GM21717 (cell line): Measurements from ENCODE around the gene DNAJB13.

Experiments
- ATAC-seq: cut with Tn5 transposase; IDR thresholded peaks from one replicate; pipeline ENCODE4 v1.9.1; 2021; ENCODE audit warnings: mild to moderate bottlenecking, moderate library complexity; ENCODE audit not compliant: unreplicated experiment

Gene DNAJB13

DNA sequence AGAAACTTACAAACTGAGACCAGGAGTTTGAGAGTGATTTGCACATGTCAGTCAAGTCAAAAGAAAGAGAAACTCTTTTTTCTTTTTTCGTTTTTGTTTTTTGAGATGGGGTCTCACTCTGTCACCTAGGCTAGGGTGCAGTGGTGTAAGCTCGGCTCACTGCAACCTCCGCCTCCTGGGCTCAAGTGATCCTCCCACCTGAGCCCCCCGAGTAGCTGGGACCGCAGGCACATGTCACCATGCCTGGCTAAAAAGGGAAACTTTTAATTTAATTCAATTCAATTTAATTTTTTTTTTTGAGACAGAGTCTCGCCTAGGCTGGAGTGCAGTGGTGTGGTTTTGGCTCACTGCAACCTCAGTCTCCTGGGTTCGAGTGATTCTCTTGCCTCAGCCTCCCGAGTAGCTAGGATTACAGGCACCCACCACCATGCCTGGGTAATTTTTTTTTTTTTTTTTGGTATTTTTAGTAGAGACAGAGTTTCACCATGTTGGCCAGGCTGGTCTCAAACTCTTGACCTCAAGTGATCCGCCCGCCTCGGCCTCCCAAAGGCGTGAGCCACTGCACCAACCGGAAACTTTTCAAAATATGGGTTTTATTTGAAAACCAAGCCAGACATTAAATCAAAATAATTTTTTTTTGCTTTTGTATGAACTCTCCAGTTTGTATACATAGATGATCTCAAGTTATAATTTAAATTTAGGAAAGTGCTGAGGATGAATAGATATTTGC is 48.2 kb downstream of the DNAJB13 start:
- ATAC-seq: no peak

DNA sequence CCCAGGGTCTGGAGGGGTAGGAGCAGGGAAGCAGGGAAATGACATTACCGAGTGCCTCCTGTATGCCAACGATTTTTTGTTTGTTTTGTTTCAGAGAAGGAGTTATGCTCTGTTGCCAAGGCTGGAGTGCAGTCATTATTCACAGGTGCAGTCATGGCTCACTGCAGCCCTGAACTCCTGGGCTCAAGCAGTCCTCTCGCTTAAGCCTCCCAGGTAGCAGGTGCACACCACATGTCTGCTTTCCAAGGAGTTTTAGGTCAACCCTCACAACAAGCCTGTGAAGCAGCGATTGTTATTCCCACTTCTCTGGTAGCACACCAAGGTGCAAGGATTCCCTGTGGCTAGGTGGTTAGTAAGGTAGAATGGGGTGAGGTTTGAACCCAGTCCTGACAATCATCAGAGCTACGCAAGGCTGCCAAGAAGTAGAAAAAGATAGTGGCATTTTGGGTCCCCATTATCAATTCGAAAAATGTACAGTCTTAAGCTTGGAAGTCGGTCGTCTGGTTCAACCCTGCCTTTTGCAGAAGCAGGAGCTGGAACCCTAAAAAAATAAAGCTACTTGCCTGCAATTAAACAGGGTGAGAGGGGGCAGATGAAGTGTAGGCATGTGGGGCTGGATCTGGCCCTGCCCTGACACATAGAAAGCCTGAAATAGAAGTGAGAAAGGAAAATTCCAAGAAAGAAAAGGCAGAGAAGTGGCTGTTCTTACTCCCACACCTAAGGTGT is 48.9 kb downstream of the DNAJB13 start:
- no peak for ATAC-seq

DNA sequence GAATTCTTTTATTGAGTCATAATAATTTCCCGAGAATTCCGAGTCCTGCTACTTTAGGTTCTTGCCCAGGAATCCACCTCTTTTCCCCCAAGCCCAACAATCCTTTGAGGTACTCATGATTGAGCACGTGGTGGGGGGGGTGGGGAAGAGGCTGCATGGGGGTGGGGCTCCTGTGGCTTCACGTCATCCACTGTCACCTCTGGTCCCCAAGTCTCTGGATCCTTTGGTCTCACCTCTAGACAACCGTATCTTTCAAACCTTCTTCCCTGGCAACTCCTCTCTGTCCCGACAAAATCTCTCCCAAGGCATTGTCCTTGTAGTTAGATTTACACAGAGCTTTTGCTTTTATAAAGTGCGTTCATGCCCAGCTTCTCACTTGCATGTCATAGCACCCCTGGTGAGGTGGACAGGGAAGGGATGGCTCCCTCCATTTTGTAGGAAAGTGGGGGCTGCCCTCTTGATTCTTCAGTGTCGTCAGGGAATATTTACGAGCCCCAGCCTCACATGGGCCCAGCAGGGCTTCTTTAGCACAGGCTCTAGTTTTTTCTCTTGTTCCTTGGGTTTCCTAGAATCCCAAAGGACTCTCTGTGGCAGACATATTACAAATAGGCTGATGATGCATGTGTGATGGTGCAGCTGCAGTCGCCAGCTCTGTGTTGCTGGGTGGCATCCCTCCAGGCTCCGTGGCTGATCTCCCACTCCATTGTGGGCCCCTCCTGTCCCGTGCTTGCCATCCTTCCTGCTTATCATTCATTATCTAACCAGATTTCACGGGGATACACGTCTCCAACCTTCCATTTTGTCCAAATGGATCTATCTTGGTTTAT is 49.7 kb downstream of the DNAJB13 start:
- no peak for ATAC-seq

DNA sequence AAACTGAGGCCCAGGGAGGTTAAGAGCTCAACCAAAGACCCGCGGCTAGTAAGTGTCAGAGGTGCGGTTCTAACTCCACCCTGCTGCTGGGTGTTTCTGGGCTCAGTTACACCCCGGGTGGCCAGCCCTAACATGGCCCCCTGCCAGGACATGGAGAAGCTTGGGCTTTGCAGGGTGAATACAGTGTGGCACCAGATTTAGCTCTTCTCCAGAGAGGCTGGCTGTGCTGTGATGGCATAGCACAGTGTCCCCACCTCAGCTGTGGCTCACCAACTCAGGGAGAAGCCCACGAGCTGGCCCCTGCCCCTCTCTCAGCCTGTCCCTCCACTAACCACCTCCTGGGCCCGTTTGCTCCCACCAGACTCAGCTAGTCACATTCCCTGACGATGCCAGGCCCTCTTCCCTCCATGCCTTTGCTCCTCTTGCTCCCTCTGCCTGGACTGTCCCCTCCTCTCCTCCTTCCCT is 51.0 kb downstream of the DNAJB13 start:
- ATAC-seq: no peak

DNA sequence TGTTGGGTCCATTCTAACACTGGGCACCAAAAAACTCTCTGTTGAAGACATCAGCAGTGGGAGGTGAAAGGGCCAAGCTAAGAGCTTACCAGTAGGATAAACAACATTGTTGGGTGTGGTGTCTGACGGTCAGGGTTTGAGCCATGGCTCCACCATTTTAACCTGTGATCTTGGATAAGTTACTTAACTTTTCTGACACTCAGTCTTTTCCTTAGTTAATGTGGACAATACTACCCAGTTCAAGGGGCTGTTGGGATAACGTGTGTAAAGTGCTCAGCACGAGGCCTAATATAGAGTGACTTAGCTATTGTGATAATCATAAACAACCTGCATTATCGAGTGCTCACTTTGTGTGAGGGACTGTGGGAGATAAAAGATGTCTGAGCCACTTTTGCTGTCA is 52.0 kb downstream of the DNAJB13 start:
- ATAC-seq: no peak

DNA sequence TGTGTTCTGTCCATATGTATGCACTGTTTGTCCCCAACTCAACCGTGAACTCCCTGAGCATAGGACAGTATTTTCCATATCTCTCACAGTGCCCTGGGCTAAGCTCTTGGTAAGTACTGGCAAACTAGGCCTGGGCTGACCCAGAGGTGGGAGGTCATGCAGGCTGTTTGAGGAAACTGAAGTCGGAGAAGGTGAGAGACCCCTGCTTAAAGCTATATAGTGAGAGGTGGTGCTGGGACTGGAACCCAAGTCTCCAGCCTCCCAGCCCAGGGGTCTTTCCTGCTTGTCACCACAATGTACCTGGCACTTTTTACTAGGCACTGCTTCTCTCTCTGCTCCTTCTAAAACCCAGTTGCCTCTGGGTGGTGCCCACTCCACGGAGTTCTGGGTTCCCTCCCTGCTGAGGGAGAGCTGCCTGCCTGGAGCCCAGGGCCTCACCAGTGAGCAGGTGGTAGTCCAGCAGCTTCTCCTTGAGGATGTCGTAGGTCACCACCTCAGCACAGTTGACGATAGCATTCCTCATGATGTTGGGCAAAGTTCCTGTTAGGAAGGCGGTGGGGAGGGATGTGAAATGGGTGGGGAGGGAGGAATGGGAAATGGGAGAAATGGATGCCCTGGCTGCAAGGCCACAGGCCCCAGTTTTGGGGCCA is 53.3 kb downstream of the DNAJB13 start:
- ATAC-seq: no peak

DNA sequence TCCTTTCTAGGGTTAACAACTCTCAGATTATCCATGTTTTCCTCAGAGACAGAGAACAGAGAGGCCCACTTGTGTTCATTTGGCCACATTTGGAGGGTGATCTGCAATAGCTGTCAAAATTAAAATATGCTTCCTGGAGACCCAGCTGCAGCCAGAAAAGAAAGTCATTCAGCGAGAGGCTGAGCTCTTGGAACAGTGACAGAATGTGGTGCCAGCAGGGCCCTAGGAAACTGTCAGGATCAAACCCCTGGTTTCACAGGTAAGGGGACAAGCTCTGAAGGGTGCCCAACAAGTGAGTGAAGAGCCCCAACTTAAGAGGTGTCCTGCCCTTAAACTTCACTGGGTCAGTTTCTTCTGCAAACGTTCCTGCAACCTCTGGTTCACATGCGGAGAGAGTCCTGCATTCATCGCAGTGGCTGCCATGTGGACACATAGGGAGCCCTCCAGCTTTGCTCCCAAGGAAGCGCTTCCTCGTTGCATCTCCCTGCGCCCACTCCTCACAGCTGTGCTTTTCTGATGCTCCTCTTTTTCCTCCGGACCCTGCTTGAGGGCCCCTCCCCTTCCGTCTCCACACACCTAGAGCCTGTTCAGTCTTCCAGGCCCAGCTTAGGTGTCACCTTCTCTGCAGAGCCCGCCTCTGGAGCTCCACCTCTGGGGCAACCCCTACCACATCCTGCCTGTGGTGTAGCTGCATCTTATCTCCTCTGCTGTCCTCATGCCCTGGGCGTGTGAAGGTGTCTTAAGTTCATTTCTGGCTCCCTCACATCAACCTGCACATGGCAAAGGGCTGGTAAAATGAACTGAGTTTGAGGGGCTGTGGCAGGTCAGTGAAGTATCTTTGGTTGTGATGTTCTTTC is 54.2 kb downstream of the DNAJB13 start:
- ATAC-seq: no peak

DNA sequence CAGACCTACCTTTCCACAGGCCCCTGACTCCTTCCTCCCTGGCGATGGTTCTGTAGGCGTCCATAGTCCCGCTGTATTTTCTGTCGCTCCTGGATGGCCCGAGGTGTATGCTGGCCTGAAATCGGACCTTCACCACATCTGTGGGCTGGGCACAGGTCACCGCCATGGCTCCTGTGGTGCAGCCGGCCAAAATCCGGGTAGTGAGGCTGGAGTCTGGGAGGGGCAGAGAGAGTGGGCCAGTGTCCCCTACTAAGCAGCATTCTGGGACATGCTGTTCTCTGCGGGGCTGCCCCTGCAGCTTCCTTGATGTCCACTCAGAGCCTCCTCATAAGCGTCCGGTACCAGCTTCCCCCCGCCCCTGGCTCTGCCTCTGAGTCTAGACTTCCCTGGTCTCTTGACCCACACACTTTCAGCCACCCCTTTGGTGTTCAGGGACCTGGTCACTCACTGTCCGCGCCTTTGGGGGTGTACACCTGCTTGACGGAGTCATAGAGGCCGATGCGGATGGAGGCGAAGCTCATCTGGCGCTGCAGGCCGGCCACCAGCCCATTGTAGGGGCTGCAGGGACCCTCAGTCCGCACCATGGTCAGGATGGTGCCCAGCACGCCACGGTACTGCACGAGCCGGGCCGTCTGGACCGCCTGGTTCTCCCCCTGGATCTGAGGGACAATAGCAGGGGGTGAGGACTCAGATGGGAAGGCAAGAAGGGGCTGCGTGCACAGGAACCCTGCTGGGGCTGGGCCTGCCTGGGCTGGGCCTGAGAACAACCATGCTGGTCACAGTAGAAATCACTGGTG is 55.1 kb downstream of the DNAJB13 start:
- no peak for ATAC-seq

DNA sequence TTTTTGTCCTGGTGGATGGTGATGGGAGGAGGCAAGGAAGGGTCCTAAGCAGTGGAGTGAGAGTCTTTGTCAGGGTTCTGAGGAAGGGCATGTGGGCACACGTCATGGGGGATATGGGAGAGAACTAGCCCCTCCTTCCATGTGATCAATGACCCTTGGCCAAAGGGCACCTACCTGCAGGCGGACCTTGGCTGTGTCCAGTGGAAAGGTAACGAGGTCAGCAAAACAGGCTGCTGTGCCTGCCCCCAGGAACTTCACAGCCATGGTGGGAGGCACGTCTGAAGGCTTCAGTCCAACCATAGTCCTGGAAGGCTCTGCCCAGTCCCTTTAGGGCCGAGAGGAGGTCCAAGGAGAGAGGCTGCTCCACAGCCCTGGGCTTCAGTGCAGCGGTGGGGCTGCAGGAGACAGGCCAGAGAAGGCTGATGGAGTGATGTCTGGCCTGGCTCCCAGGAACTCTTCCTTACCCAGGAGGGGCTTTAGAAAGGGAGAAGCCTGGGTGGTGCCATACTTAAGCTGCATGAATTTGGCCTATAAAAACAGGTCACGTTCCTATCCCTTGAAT is 56.0 kb downstream of the DNAJB13 start:
- no peak for ATAC-seq

DNA sequence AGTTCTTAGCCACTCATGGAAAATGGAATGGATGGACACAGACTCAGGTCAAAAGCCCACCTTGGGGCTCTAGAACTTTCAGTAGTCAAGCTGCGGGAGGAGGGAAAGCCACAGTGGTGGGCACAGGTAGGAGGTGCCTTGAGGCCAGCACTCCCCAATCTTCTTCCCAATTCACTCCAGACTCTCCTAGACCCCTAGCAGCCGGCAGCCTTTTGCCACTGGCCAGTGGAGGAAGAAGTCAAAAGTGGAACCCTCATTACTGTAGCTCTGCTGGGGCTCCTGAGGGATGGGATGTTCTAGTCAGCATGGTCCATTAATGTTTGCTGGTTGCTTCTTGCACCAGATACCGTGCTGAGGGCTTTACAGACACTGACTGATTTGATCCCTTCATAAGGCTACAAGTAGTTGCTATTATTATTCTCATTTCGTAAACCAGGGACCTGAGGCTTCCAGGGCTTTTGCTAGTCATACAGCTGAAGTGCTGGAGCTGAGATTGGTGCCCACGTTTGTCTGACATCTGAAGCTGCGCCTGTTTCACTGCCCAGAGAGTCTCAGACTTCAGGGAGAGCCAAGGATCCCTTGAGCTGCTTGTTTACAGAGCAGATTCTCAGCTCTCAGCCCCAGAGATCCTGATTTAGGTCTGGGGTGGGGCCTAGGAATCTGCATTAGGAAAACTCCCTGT is 57.0 kb downstream of the DNAJB13 start:
- ATAC-seq: no peak

DNA sequence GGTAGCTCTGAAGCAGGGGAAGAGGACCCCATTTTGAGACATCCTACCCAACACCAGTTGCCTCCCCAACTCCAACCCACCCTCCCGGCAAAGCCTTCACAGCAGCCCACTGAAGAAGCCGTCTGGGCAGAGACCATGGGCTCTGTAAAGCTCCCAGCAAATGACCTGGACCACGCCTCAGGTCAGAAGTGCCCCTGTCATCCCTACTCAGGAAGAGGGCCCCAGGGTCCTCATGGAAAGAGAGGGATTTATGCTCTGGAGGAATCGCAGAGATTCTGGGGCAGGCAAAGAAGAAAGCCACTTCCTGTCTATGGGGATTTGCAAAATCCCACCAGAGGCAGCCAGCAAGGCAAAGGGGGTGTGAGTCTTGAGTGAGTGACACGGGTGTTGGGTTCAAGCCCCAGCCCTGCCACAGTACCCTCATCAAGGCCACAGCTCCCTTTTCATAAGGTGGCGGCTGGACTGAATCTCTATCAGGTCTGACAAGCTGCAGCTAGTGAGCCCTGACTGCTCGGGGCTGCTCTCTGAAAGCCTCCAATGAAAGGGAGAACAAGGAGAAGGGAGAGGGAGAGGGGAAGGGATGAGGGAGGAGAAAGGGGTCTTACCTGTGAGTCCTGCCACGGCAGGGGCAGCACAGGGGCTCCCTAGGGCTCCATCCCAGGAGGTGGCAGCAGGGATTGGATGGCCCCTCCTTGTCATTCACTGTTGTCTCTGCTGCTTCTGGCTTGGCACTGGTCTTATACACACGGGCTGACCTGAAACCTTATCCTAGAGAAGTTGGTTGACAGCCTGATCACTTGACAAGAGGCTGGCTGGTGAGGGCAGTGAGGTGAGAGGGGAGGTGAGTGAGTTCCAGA is 57.8 kb downstream of the DNAJB13 start, which contains the start of gene UCP3:
TSS of gene UCP3 (minus strand) at position 713 of the 857 bp plus-strand sequence. CDS start 2,043 bp downstream, outside the sequence.
- ATAC-seq: no peak

DNA sequence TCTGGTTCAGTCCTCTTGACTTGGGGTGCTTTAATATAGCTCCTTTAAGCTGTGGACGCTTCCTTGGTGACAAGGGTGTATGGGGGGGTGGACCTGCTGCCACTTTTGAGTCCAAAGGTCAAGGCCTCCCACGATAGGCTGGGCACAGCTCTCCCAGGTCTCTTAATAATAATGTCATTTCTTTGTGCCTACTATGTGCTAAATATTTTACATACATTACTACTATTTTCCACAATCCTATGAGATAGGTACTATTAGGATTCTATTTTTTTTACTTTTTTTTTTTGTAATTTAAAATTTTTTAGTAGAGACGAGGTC is 58.4 kb downstream of the DNAJB13 start:
- ATAC-seq: no peak

DNA sequence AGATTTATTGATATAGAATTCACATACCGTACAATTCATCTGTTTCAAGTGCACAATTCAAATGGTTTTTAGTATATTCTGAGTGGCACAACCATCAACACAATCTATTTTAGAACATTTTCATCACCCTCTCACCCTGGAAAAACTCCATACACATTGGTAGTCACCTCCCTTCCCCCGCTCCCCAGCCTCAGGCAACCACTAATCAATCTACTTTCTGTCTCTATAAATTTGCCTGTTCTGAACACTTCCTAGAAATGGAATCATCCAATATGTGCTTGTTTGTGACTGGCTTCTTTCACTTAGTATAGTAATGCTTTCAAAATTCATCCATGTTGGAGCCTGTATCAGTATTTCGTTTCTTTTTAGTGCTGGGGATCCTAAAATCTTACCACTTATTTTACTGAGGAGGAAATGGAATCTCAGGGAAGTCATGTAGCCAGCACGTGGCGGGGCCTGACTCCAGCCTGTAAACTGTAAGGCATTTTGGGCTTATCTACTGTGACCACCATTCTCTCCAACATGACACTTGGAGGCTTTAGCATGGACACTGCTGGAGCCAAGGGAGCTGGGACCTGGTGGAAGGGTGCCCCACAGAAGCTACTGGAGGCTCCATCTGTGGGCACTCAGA is 59.0 kb downstream of the DNAJB13 start:
- no peak for ATAC-seq

DNA sequence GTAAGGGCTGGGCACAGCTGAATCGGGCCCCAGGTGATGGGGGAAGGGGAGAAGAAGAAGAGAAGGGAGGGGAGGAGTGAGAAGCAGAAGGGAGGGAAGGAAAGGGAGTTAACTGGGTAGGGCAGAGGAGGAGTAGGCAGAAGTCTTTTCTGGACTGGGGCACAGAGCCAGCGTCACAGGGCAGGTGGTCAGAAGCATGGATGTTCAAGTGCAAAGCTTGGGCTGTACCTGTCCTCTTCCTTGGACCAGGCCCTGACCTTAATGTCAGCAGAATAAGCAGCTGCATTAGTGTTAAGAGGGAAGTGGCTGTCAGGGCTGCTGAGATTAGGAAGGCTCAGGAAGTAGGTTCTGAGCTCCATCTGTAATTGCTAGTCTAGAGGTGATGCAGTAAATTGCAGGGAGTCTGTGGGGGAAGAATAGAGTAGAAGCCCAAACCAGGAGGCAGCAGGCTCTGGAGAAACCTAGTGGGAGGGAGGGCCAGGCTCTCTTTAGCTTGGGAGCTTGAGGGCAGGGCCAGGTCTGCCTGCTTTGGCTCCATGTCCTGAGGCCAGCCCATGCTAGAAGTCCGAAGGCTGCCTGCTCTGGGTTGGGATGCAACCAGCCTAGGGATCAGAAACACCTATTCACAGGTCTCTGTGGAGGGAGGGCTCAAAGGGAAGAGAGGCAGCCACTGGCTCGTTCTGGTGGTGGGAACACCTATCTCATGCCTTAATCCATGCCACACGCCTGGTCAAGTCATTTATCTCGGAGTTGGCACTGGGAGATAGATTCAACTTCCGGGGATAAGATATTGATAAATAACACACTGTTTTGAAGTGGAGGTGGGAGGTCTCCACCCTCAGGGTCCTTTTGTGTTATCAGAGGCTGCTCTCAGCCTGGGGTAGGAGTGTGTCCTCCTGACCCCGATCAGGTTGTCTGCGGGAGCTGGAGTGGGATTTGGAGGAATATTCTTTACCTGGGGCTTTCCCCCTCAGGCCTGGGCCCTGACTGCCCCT is 59.8 kb downstream of the DNAJB13 start:
- no peak for ATAC-seq

DNA sequence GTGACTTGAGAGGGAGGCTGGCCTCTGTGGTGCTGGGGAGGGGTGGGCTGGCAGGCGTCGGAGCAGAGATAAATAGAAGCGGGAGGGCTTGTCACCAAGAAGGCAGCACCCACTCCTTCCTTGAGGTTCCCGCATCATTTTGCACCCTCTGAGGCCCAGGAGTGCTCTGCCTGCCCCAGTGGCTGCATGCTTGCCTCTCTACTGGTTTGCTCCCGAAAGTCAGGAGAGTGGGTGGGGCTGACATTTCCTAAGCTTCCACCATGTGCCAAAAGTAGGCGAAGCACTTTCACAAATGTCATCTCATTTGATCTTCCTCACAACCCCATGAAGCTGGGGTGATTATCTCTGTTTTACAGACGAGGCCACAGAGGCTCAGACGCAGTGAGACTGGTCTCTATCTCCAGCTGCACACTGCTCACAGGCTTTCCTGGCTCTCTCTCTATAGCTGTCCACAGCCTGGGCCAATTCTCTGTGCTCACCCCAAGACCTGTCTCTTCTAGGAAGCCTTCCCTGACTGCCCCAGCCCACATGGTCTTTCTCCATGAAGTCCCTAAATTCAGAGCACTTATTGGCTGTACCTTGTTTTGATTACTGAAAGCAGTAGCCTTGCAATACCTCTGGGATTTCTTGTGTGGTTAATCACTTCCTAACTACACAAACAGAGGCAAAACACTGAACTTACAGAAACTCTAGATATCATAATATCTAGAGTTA is 60.7 kb downstream of the DNAJB13 start:
- no peak for ATAC-seq
